Calu3 (cell line): ENCODE data around the gene STX8. TPM values are rescaled to one million over a fixed set of nuclear protein-coding genes. Genes with fewer than 3 reads are reported as not detected.

Source experiments
- BruUV-seq: library from RNA; stranded (reverse); fragments of 400-500 nt; replicated peaks from 2 replicates; lab custom pipeline; 2021; lab: Mats Ljungman, UMichigan
- CTCF ChIA-PET: fragments of 300-600 bp; sonication (Branson Sonifier 250); formaldehyde crosslinking; loops from one replicate; lab custom pipeline; 2022; ENCODE audit warnings: antibody characterized with exemption; lab: Charles Lee
- DNase-seq: peaks from one replicate; pipeline ENCODE4 v3.0.0; 2022
- H3K27ac Mint-ChIP-seq: one replicate; pipeline ENCODE4 v1.8.0; 2022; ENCODE audit warnings: mixed read lengths; ENCODE audit not compliant: unreplicated experiment
- H3K27me3 Mint-ChIP-seq: one replicate; pipeline ENCODE4 v1.8.0; 2022; ENCODE audit warnings: mixed read lengths; ENCODE audit not compliant: unreplicated experiment
- H3K36me3 Mint-ChIP-seq: one replicate; pipeline ENCODE4 v1.8.0; 2022; ENCODE audit warnings: mild to moderate bottlenecking, moderate library complexity, mixed read lengths; ENCODE audit not compliant: insufficient read depth, unreplicated experiment
- H3K4me1 Mint-ChIP-seq: one replicate; pipeline ENCODE4 v1.8.0; 2022; ENCODE audit warnings: mild to moderate bottlenecking, low read depth, mixed read lengths; ENCODE audit not compliant: unreplicated experiment
- H3K4me3 Mint-ChIP-seq: one replicate; pipeline ENCODE4 v1.8.0; 2022; ENCODE audit warnings: mild to moderate bottlenecking, low read depth, moderate library complexity, mixed read lengths; ENCODE audit not compliant: unreplicated experiment
- H3K9me3 Mint-ChIP-seq: one replicate; pipeline ENCODE4 v1.8.0; 2022; ENCODE audit warnings: low read depth, mixed read lengths; ENCODE audit not compliant: unreplicated experiment
- intact Hi-C: fragments of 100-400 bp; cut with micrococcal nuclease; formaldehyde crosslinking; loops from one replicate; pipeline ENCODE4 v1.10.0; 2022; ENCODE audit not compliant: unreplicated experiment
- total RNA-seq: library from RNA; stranded (reverse); gene quantifications from 2 replicates; pipeline ENCODE4 v1.2.3, GENCODE V29; 2022
- TF ChIP-seq, protein P1 (sequence below): fragments of 200-600 bp; IDR thresholded peaks from one replicate; pipeline ENCODE4 v1.8.0; 2022; ENCODE audit warnings: antibody characterized with exemption; ENCODE audit not compliant: unreplicated experiment

Gene STX8
- total RNA-seq, 1 experiment from 2014 or later = 32.4 TPM

DNA sequence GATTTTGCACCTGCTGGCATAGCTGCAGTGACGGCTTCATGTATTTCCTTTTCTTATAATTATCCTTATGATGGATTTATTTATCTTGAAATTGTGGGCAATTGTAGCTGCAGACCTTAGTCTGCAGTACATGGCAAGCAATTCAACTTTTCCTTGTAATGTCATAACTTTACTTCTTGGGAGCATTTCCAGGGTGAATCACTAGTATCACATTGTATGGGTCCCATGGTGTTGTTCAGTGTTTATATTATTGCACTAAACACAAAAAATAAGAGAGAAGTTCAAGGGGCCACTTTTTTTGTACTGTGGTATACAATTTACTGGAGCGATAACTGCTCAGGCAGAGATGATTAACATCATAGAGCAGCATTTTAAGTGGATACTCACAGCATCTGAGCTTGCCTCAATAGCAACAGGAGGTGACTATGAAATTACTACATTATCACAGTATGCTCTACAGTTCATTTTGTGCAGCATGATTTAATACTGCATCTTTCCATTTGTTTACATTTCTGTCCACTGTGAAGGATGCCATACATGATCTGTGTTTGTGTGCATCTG, 169.5 kb downstream of the STX8 start:
- Mint-ChIP-seq H3K27me3 (no peaks in the 10 kb centered on the region), H3K27ac (no peak overlapping the region), H3K4me3 (no peak overlapping the region), H3K9me3 (no peaks in the 10 kb centered on the region), H3K4me1 (no peaks in the 10 kb centered on the region), H3K36me3 (no peaks in the 10 kb centered on the region)
- no TSS peak for BruUV-seq
- CTCF ChIA-PET = no interaction called here
- DNase-seq = no peak
- intact Hi-C loops = no loop called here
- TF ChIP-seq, protein P1, sequence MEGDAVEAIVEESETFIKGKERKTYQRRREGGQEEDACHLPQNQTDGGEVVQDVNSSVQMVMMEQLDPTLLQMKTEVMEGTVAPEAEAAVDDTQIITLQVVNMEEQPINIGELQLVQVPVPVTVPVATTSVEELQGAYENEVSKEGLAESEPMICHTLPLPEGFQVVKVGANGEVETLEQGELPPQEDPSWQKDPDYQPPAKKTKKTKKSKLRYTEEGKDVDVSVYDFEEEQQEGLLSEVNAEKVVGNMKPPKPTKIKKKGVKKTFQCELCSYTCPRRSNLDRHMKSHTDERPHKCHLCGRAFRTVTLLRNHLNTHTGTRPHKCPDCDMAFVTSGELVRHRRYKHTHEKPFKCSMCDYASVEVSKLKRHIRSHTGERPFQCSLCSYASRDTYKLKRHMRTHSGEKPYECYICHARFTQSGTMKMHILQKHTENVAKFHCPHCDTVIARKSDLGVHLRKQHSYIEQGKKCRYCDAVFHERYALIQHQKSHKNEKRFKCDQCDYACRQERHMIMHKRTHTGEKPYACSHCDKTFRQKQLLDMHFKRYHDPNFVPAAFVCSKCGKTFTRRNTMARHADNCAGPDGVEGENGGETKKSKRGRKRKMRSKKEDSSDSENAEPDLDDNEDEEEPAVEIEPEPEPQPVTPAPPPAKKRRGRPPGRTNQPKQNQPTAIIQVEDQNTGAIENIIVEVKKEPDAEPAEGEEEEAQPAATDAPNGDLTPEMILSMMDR = no peak

DNA sequence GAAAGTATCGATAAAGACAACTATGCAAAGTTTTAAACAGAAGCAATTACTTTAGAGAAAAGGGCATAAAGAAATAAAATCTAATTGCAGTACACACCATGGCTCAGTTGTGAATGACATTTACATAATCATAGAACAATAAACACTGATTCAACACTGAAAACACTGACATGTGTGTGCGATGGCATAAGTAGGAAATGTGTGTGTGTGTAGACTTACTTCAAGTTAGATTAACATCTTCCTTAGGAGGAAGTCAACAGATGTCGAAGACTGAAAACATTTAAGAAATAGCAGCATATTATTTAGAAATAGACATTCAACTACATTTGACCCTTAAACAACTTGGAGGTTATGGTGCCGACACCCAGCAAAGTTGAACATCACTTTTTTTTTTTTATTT, 172.4 kb downstream of the STX8 start:
- H3K27me3 Mint-ChIP-seq = no peaks in the 10 kb centered on the region
- no TSS peak for BruUV-seq
- CTCF ChIA-PET = interaction anchor here (0.7 kb wide), 1 partner anchor 119 kb away, joined by 3 read pairs; no protein-coding TSS in a partner anchor
- intact Hi-C loops = loop anchor here (5.0 kb wide), 1 partner anchor 119 kb away; no protein-coding TSS in a partner anchor
- H3K4me1 Mint-ChIP-seq = no peaks in the 10 kb centered on the region
- TF ChIP-seq, protein P1 = no peak
- no peak for DNase-seq
- no peak overlapping the region for H3K4me3 Mint-ChIP-seq
- H3K27ac Mint-ChIP-seq = no peak overlapping the region
- H3K36me3 Mint-ChIP-seq = no peaks in the 10 kb centered on the region
- no peaks in the 10 kb centered on the region for H3K9me3 Mint-ChIP-seq

DNA sequence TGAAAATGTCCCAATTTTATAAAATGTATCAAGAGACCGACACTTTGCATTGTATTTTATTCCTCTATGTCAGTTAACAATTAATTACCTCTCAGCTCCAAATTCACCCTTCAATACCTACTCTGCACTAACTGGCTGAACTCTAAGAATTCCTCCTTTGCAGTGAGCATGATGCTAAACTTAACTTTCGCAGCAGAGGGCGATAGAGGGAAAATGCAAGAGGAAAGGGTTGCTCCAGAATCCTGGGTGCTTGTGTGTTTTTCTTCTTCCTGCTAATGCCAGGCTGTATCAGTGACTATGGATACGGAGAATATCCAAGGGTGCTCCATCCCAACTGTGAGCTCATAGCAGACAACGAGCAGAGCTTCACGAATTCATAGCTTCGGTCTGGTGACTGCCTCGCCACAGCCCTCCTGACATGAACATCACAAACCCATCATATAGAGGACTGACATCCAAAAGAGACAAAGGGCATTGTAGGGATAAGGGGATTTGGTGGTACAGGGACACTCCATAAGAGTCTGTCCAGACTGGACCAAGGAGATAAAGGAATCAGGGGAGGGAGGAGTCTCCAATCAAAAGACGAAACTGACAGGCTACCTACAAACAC, 172.9 kb downstream of the STX8 start:
- Mint-ChIP-seq H3K9me3 (no peaks in the 10 kb centered on the region), H3K36me3 (no peaks in the 10 kb centered on the region), H3K27ac (no peak overlapping the region), H3K4me3 (no peak overlapping the region), H3K27me3 (no peaks in the 10 kb centered on the region), H3K4me1 (no peaks in the 10 kb centered on the region)
- CTCF ChIA-PET = interaction anchor here (0.7 kb wide), 1 partner anchor 119 kb away, joined by 3 read pairs; no protein-coding TSS in a partner anchor
- DNase-seq = peak; percentile 43
- intact Hi-C loops = loop anchor here (5.0 kb wide), 1 partner anchor 120 kb away; no protein-coding TSS in a partner anchor
- TF ChIP-seq, protein P1 = peak; percentile 32
- BruUV-seq = no TSS peak

DNA sequence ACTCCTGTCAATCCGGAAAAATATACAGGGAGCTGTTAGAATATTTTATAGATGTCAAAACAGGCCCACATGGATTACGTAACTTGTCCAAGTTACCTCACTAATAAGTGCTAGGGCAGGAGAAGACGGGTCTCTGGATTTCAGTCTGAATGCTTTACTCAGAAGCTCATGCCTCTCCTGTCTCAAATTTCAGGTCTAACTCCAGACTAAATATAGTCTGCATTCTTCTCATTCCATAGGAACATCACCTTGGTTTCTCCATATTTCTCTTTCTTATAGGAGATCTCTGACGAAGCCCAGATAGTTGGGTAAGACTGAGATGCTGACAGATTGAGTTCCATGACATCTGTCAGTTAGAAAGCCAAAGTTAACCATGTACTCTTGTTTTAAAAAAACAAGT, 174.2 kb downstream of the STX8 start:
- no peak for DNase-seq
- H3K4me1 Mint-ChIP-seq = no peaks in the 10 kb centered on the region
- TF ChIP-seq, protein P1 = no peak

More for the DNA sequence above, 174.2 kb downstream of the STX8 start:
- Mint-ChIP-seq H3K4me3 (no peak overlapping the region), H3K27ac (no peak overlapping the region), H3K36me3 (no peaks in the 10 kb centered on the region), H3K9me3 (no peaks in the 10 kb centered on the region), H3K27me3 (no peaks in the 10 kb centered on the region)
- intact Hi-C loops = loop anchor here (5.0 kb wide), 1 partner anchor 121 kb away; no protein-coding TSS in a partner anchor
- no TSS peak for BruUV-seq
- CTCF ChIA-PET = interaction anchor here (0.8 to 0.9 kb wide), 2 partner anchors 121 to 128 kb away, joined by 3 to 4 read pairs; no protein-coding TSS in a partner anchor
